HepG2 (cell line): ENCODE data around the gene ZNF282. TPM values are rescaled to one million over a fixed set of nuclear protein-coding genes. Genes with fewer than 3 reads are reported as not detected.

Experiments
- ATF7-NPFF ChIP-seq: sonication (generic); formaldehyde crosslinking; IDR thresholded peaks from 2 replicates; pipeline ENCODE4 v1.8.1; 2023; ENCODE audit warnings: mild to moderate bottlenecking, low read depth, missing genetic modification reagents, moderate library complexity
- CEBPB ChIP-seq: IDR thresholded peaks from 2 replicates; pipeline ENCODE4 v1.6.1; 2011; ENCODE audit warnings: low read depth, low read length, improper control_type of control experiment, borderline replicate concordance
- HNF4A ChIP-seq: sonication (generic); formaldehyde crosslinking; IDR thresholded peaks from 2 replicates; pipeline ENCODE4 v1.4.0; 2020; ENCODE audit warnings: missing genetic modification reagents
- MAZ ChIP-seq, 2 experiments: sonication (generic) in 1 of 2; formaldehyde crosslinking in 1 of 2; IDR thresholded peaks; 2 replicates each; pipeline versions ENCODE4 v1.5.0 to v1.6.1; 2012 to 2020; ENCODE audit warnings: low read depth in 2 of 2, mild to moderate bottlenecking in 2 of 2, borderline replicate concordance in 1 of 2, improper control_type of control experiment in 1 of 2, low read length in 1 of 2, missing genetic modification reagents in 1 of 2, moderate library complexity in 1 of 2
- MTA1 ChIP-seq: sonication (generic); formaldehyde crosslinking; IDR thresholded peaks from 2 replicates; pipeline ENCODE4 v1.4.0; 2020; ENCODE audit warnings: missing genetic modification reagents, mild to moderate bottlenecking, borderline replicate concordance
- PAF1 ChIP-seq: IDR thresholded peaks from 2 replicates; pipeline ENCODE4 v1.6.1; 2016; ENCODE audit warnings: missing genetic modification reagents, missing compliant biosample characterization
- SAFB2 ChIP-seq: sonication (generic); formaldehyde crosslinking; IDR thresholded peaks from 2 replicates; pipeline ENCODE4 v1.5.1; 2020; ENCODE audit warnings: missing genetic modification reagents, low read depth, mild to moderate bottlenecking, borderline replicate concordance
- TIGD3 ChIP-seq: sonication (generic); formaldehyde crosslinking; IDR thresholded peaks from 2 replicates; pipeline ENCODE4 v1.5.1; 2020; ENCODE audit warnings: mild to moderate bottlenecking, missing genetic modification reagents, borderline replicate concordance
- ZBTB14 ChIP-seq: sonication (generic); formaldehyde crosslinking; IDR thresholded peaks from 2 replicates; pipeline ENCODE4 v1.4.0; 2020; ENCODE audit warnings: missing genetic modification reagents
- ZFP90 ChIP-seq: sonication (generic); formaldehyde crosslinking; IDR thresholded peaks from 2 replicates; pipeline ENCODE4 v1.8.0; 2022; ENCODE audit warnings: missing genetic modification reagents, mild to moderate bottlenecking, inconsistent platforms, borderline replicate concordance
- ZFX ChIP-seq: sonication (generic); formaldehyde crosslinking; IDR thresholded peaks from 2 replicates; pipeline ENCODE4 v1.4.0; 2020; ENCODE audit warnings: mild to moderate bottlenecking, low read depth, missing genetic modification reagents, moderate library complexity
- ZNF605 ChIP-seq: sonication (generic); formaldehyde crosslinking; IDR thresholded peaks from 2 replicates; pipeline ENCODE4 v1.8.0; 2022; ENCODE audit warnings: mild to moderate bottlenecking, missing genetic modification reagents
- ZNF687 ChIP-seq: sonication (generic); formaldehyde crosslinking; IDR thresholded peaks from 2 replicates; pipeline ENCODE4 v1.5.1; 2020; ENCODE audit warnings: mild to moderate bottlenecking, missing genetic modification reagents, moderate library complexity
- ZNF788 ChIP-seq: sonication (generic); formaldehyde crosslinking; IDR thresholded peaks from 2 replicates; pipeline ENCODE4 v1.5.0; 2020; ENCODE audit warnings: mild to moderate bottlenecking, missing genetic modification reagents, borderline replicate concordance
- polyA plus RNA-seq, 8 experiments: library from polyadenylated mRNA; depleted of rRNA in 3 of 8; stranded (reverse) in 7 of 8; unstranded in 1 of 8; fragments of >200 nt; fragmentation: Illumina TruSeq in 4 of 8; extraction: Trizol in 4 of 8; gene quantifications; 2 replicates each; pipeline versions ENCODE4 v1.2.1 to v1.2.3, GENCODE V29; 2011 to 2016; ENCODE audit warnings: low read depth in 4 of 8, missing spikeins in 1 of 8, mixed read lengths in 1 of 8; ENCODE audit not compliant: insufficient read depth in 1 of 8
- total RNA-seq, 5 experiments: library from RNA; depleted of rRNA; stranded (reverse); fragments of >200 nt; fragmentation: Illumina TruSeq; extraction: Trizol; gene quantifications; 2 replicates each; pipeline ENCODE4 v1.2.3, GENCODE V29; 2016; ENCODE audit warnings: low read depth in 1 of 5

Gene ZNF282
- total and polyA plus RNA-seq, 2 of the 13 experiments (the other 11 are each of a cell fraction or from before 2014, with no cell fraction given): 9.1 to 20.9 TPM

GRCh38 chr7:149196705-149197171, 1.4 kb downstream of the ZNF282 start (continued):
- TF ChIP-seq ATF7-NPFF (CRISPR knock-in tag) (0 out of 2 replicates have a peak, but pooled peaks have one; percentile 30), ZBTB14 (CRISPR knock-in tag) (no peak), ZFX (CRISPR knock-in tag) (no peak), ZNF687 (CRISPR knock-in tag) (peak; percentile 43; the same call in 1 of the 2 replicates), SAFB2 (0 out of 2 replicates have a peak, but pooled peaks have one; percentile 54), HNF4A (CRISPR knock-in tag) (peak; percentile 54), MTA1 (CRISPR knock-in tag) (no peak), ZNF605 (CRISPR knock-in tag) (0 out of 2 replicates have a peak, but pooled peaks have one; percentile 48), PAF1 (CRISPR knock-in tag) (no peak), CEBPB (no peak), ZFP90 (CRISPR knock-in tag) (no peak), MAZ (IDR thresholded peaks at IDR 0.05; ENCODE audit: borderline replicate concordance, low read depth, low read length) (no peak), MAZ (CRISPR knock-in tag; IDR thresholded peaks at IDR 0.05; ENCODE audit: low read depth) (0 out of 2 replicates have a peak, but pooled peaks have one; percentile 53), TIGD3 (CRISPR knock-in tag) (no peak), ZNF788 (CRISPR knock-in tag) (no peak)
